Stomach (tissue), 9 donors: ENCODE results near the gene EBF3. TPM values are rescaled to one million over a fixed set of nuclear protein-coding genes. Genes with fewer than 3 reads are reported as not detected.
A peak's percentile ranks its signal among the peaks of the same experiment; 100 is the strongest.

Source experiments
- DNase-seq, 2 donors: peaks; one replicate each; pipeline versions ENCODE4 v3.0.0 to v3.0.0-alpha.2; 2013 to 2019
- H3K27ac ChIP-seq, 5 donors: fragments of 200-600 bp in 4 of 5; sonication (generic) in 4 of 5; one replicate each; pipeline ENCODE4 v1.5.1; 2013 to 2019; ENCODE audit warnings: mild to moderate bottlenecking in 1 of 5, moderate library complexity in 1 of 5
- H3K27me3 ChIP-seq, 3 donors: fragments of 200-600 bp; sonication (generic); one replicate each; pipeline ENCODE4 v1.5.1; 2017 to 2019; ENCODE audit warnings: mixed run types in 1 of 3
- H3K36me3 ChIP-seq, 4 donors: fragments of 200-600 bp; sonication (generic); 1 replicate in 3 of 4; 2 replicates in 1 of 4; pipeline ENCODE4 v1.5.1; 2016 to 2019
- H3K4me1 ChIP-seq, 4 donors: fragments of 200-600 bp; sonication (generic); one replicate each; pipeline ENCODE4 v1.5.1; 2016 to 2019
- H3K4me3 ChIP-seq, 4 donors: fragments of 200-600 bp; sonication (generic) in 3 of 4; one replicate each; pipeline ENCODE4 v1.5.1; 2016 to 2019; ENCODE audit warnings: mild to moderate bottlenecking in 1 of 4
- H3K9me3 ChIP-seq, 4 donors: fragments of 200-600 bp; sonication (generic); one replicate each; pipeline ENCODE4 v1.5.1; 2016 to 2019
- EP300 ChIP-seq: sonication (generic); formaldehyde crosslinking; IDR thresholded peaks from one replicate; pipeline ENCODE4 v1.6.1; 2017; ENCODE audit warnings: antibody characterized with exemption
- POLR2A ChIP-seq, 4 donors: fragments of 450-650 bp; IDR thresholded peaks; one replicate each; pipeline ENCODE4 v1.6.1; 2016; ENCODE audit warnings: antibody characterized with exemption in 4 of 4, control low read depth in 2 of 4, mild to moderate bottlenecking in 1 of 4, moderate library complexity in 1 of 4
- POLR2AphosphoS5 ChIP-seq, 3 donors: sonication (generic); formaldehyde crosslinking; IDR thresholded peaks; one replicate each; pipeline ENCODE4 v1.6.1; 2016; ENCODE audit warnings: antibody characterized with exemption in 3 of 3
- WGBS, 5 donors: extraction: QIAGEN DNeasy Blood & Tissue Kit in 3 of 5; methylation state at CpG; one replicate each; pipeline versions ENCODE4 v1.1.5 to v1.1.7; 2013 to 2018; 5-methylcytosine and 5-hydroxymethylcytosine counted together
- intact Hi-C: fragments of 100-400 bp; cut with DNase I; formaldehyde crosslinking; loops from one replicate; pipeline ENCODE4 v1.15.1; 2023; ENCODE audit warnings: low total_unique reads
- polyA plus RNA-seq, 3 donors: library from polyadenylated mRNA; stranded (reverse); fragments of 200-250 nt; gene quantifications; one replicate each; pipeline ENCODE4 v1.2.3, GENCODE V29; 2013
- total RNA-seq, 5 donors: library from RNA; depleted of rRNA; stranded (reverse); fragments of >200 nt; gene quantifications; one replicate each; pipeline versions ENCODE4 v1.1.0 to v1.2.3, GENCODE V29; 2014 to 2016
- TF ChIP-seq, protein P1 (sequence below), 7 experiments: fragments of 450-650 bp in 4 of 7; fragments of 200-600 bp in 3 of 7; sonication (generic) in 3 of 7; IDR thresholded peaks; one replicate each; pipeline ENCODE4 v1.5.1; 2016 to 2019; ENCODE audit warnings: antibody characterized with exemption in 7 of 7, control low read depth in 2 of 7, mild to moderate bottlenecking in 1 of 7
- donor health status: healthy with polysubstance abuse.
- donor health status: Bipolar disorder and iron deficiency.
- donor health status: healthy.

The EBF3 gene
- total and polyA plus RNA-seq, 8 donors, result 0.19 to 7.3 (median 0.58) TPM; not detected in 3

DNA sequence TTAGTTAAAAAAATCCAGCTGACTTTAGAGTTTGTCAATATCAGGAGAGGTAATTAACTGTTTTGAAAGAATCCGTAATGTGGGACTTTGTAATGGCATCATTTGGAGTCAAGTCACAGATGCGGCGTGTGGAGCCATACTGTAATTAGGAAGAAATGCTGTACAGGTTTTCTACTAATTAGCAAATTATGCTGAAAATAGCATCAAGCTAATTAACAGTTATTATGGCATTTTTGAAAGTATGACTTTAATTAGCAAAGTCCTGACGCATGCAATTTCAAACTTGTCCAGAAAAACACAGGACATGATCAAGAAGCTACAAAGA, 68.3 kb downstream of the EBF3 start:
- Histone ChIP-seq H3K36me3 (no peaks in the 10 kb centered on the region), H3K4me1 (peaks cover 0 to 22% (median 6%) of the 10 kb centered on the region in 4 donors), H3K4me3 (no peak overlapping the region), H3K27ac (no peak overlapping the region), H3K27me3 (peaks cover 0 to 73% (median 30%) of the 10 kb centered on the region in 3 donors), H3K9me3 (no peaks in the 10 kb centered on the region)
- DNase-seq, result no peak
- intact Hi-C loops, result no loop called here
- TF ChIP-seq EP300, result no peak
- TF ChIP-seq POLR2A (IDR thresholded peaks at IDR 0.05), result no peak
- TF ChIP-seq, protein P1, sequence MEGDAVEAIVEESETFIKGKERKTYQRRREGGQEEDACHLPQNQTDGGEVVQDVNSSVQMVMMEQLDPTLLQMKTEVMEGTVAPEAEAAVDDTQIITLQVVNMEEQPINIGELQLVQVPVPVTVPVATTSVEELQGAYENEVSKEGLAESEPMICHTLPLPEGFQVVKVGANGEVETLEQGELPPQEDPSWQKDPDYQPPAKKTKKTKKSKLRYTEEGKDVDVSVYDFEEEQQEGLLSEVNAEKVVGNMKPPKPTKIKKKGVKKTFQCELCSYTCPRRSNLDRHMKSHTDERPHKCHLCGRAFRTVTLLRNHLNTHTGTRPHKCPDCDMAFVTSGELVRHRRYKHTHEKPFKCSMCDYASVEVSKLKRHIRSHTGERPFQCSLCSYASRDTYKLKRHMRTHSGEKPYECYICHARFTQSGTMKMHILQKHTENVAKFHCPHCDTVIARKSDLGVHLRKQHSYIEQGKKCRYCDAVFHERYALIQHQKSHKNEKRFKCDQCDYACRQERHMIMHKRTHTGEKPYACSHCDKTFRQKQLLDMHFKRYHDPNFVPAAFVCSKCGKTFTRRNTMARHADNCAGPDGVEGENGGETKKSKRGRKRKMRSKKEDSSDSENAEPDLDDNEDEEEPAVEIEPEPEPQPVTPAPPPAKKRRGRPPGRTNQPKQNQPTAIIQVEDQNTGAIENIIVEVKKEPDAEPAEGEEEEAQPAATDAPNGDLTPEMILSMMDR (IDR thresholded peaks at IDR 0.05), result no peak
- TF ChIP-seq POLR2AphosphoS5 (IDR thresholded peaks at IDR 0.05), result no peak
- WGBS, 5 donors, result 95 to 99% (median 96%) methylated on average over 4 of the region's 4 CpGs

- H3K4me1 ChIP-seq, result peaks cover 0 to 22% (median 6%) of the 10 kb centered on the region in 4 donors
- no peaks in the 10 kb centered on the region for H3K9me3 ChIP-seq
- H3K27ac ChIP-seq, result no peak overlapping the region
- no peak for DNase-seq
- H3K36me3 ChIP-seq, result no peaks in the 10 kb centered on the region
- H3K4me3 ChIP-seq, result no peak overlapping the region
- 83 to 92% (median 90%) methylated on average over 2 to 3 of the region's 3 CpGs for WGBS, 5 donors
- TF ChIP-seq POLR2A (IDR thresholded peaks at IDR 0.05) (no peak), POLR2AphosphoS5 (IDR thresholded peaks at IDR 0.05) (no peak), EP300 (no peak)
- TF ChIP-seq, protein P1 (IDR thresholded peaks at IDR 0.05), result no peak
- intact Hi-C loops, result no loop called here
- peaks cover 0 to 64% (median 26%) of the 10 kb centered on the region in 3 donors for H3K27me3 ChIP-seq
Observed at GRCh38 chr10:129894698-129895097, 69.4 kb downstream of the EBF3 start.

DNA sequence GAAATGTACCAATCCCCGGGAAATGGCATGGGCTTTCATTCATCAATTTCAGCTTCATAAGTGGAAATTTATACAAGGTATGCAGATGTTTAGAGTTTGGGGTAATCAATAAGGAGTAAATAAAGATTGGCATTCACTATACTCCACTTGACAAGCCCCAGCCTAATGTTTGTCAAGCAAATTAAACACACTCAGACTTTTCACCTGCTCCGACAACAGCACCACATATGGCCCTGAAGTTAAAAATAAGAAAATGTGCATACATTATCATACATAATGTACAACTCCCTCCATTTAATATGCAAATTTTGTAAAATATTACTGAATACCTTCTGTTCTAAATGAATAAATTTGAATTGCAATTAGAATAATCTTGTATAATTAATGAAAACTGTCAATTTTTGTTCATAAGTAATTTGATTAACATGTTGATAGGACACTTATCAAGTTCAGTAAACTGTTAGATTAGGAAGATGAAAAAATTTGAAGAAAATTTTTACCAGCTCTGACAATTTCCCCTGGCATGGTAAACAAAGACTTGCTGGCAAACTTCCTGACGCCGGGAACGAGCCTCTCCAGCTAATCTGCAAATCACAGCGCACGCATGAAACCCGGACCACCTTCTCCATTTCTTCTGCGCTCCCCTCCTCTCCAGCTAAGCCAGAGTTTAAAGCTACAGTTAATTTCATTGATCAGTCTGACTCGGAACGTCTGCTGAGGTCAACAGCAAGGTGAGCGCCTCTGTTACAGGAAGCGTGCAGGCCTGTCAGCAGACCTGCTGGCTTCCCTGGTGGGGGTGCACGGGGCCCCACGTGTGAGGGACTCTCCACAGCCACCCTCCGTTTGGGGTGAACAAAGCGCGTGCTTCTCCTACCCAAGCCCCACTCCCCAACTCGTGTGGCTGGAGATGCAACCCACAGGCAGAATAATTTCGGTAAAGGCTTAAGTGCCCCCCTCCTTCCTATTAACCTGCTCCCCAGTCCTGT, 70.7 kb downstream of the EBF3 start:
- Histone ChIP-seq H3K36me3 (no peaks in the 10 kb centered on the region), H3K4me1 (peaks cover 0 to 17% (median 6%) of the 10 kb centered on the region in 4 donors), H3K27ac (no peak overlapping the region), H3K4me3 (no peak overlapping the region), H3K9me3 (no peaks in the 10 kb centered on the region), H3K27me3 (peaks cover 0 to 51% (median 14%) of the 10 kb centered on the region in 3 donors)
- intact Hi-C loops, result no loop called here
- WGBS, 5 donors, result 31 to 46% (median 32%) methylated on average over 20 of the region's 20 CpGs
- TF ChIP-seq, protein P1 (IDR thresholded peaks at IDR 0.05), result no peak
- no peak for TF ChIP-seq POLR2AphosphoS5 (IDR thresholded peaks at IDR 0.05)
- TF ChIP-seq POLR2A (IDR thresholded peaks at IDR 0.05), result no peak
- no peak for TF ChIP-seq EP300
- no peak for DNase-seq

GRCh38 chr10:129892548-129893052, 71.5 kb downstream of the EBF3 start:
- Histone ChIP-seq H3K4me1 (peaks cover 0 to 17% (median 6%) of the 10 kb centered on the region in 4 donors), H3K9me3 (no peaks in the 10 kb centered on the region), H3K27ac (no peak overlapping the region), H3K36me3 (no peaks in the 10 kb centered on the region), H3K4me3 (no peak overlapping the region), H3K27me3 (peaks cover 0 to 43% (median 14%) of the 10 kb centered on the region in 3 donors)
- TF ChIP-seq POLR2A (IDR thresholded peaks at IDR 0.05), result no peak
- TF ChIP-seq, protein P1 (IDR thresholded peaks at IDR 0.05), result no peak
- TF ChIP-seq EP300, result no peak
- no peak for TF ChIP-seq POLR2AphosphoS5 (IDR thresholded peaks at IDR 0.05)
- DNase-seq, result peak in 1 of 2 donors; percentile 34
- 28 to 61% (median 43%) methylated on average over 18 of the region's 18 CpGs for WGBS, 5 donors
- intact Hi-C loops, result no loop called here
